ENCODE measurements around the gene MSI2.
"Not testable (repeated sequence)": the region's sequence is repeated elsewhere in the genome, so short reads cannot be mapped to it uniquely, and the experiment has no call there.

Gene MSI2

DNA sequence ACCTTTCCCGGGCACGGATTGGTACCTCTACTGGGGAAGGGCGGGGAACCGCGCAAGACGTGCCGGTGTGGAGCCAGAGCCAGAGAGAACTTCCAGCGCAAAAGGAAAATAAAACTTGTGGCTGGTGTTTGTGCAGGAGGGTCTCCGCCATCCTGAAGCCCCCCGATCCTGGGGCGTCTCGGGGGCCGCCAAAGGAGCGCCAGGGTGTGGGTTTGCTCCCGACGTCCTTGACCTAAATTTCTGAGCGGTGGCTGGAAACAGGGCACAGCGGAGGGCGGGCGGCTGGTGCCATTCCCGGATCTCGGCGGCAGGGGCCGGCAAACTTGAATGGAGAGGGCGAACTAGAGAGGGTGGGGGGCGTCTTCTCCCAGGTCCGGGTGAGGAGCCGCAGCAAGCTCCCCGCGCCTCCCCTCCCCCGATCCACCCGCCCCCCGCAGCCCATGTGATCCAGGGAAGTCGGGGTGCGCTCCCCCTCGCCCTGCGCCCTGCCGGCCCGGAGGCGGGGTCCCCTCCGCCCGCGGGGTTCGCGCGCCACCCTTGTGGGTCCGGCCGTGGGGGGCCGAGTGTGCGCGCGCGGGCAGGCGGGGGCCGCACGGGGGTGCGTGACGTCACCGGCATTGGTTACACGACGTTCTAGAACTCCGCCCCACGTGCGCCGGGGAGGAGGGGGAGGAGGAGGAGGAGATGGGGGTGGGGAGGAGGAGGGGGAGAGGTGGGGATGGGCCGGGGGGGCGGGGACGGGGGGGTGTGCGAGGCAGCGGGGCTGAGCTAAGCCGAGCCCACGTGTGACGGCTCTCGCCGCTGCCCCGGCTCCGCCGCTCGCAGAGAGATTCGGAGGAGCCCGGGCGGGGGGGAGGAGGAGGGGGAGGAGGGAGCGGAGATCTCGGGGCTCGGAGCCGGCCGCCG is at the start of gene MSI2:
MSI2 (plus strand) TSS at position 748 of the 906 bp plus-strand sequence. CDS start 220 bp downstream, outside the sequence.
- peak; percentile 44 for DNase-seq

DNA sequence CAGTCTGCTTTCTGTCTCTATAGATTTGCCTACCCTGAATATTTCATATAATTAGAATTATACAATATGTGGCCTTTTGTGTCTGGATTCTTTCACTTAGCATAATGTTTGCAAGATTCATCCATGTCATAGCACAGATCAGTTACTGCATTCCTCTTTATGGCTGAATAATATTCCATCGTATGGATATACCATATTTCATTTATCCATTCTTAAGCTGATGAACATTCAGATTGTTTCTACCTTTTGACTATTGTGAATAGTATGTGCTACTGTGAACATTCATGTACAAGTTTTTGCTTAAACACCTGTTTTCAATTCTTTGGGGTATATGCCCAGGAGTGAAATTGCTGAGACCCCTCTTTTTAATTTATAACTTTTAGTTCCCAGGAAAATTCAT is 49.4 kb upstream of the MSI2 start:
- DNase-seq = no peak

GRCh38 chr17:57207396-57207795 is 48.9 kb upstream of the MSI2 start:
- no peak for DNase-seq

GRCh38 chr17:57210224-57210553 is 46.1 kb upstream of the MSI2 start:
- DNase-seq = no peak

GRCh38 chr17:57210972-57211411 is 45.3 kb upstream of the MSI2 start:
- no peak for DNase-seq

GRCh38 chr17:57211543-57211942 is 44.8 kb upstream of the MSI2 start:
- DNase-seq = no peak

DNA sequence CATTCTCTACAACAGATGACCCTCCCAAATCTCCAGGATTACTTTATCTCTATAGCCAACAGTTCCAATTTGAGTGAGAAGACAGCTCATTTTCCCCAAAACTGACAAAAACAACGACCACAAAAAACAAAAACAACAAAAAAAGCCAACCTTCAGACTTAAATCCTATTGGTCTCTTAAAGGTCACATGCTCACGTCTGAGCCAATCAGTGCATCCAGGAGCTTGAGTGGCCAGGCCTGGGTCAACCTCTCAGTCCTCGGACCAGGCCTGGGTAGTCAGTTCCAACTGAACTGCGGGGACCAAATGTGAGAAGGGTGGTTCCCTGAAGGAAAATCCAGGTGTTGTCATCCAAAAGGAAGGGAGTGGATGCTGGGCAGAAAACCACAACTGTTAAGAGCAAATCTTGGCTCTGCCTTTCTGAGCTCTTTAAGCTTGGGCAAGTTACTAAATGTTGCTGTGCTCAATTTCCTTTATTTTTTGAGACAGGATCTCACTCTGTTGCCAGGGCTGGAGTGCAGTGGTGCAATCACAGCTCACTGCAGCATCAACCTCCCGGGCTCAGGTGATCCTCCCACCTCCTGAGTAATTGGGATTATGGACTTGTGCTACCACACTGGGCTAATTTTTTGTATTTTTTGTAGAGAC is 43.0 kb upstream of the MSI2 start:
- no peak for DNase-seq

GRCh38 chr17:57215317-57215716 is 41.0 kb upstream of the MSI2 start:
- no peak for DNase-seq

DNA sequence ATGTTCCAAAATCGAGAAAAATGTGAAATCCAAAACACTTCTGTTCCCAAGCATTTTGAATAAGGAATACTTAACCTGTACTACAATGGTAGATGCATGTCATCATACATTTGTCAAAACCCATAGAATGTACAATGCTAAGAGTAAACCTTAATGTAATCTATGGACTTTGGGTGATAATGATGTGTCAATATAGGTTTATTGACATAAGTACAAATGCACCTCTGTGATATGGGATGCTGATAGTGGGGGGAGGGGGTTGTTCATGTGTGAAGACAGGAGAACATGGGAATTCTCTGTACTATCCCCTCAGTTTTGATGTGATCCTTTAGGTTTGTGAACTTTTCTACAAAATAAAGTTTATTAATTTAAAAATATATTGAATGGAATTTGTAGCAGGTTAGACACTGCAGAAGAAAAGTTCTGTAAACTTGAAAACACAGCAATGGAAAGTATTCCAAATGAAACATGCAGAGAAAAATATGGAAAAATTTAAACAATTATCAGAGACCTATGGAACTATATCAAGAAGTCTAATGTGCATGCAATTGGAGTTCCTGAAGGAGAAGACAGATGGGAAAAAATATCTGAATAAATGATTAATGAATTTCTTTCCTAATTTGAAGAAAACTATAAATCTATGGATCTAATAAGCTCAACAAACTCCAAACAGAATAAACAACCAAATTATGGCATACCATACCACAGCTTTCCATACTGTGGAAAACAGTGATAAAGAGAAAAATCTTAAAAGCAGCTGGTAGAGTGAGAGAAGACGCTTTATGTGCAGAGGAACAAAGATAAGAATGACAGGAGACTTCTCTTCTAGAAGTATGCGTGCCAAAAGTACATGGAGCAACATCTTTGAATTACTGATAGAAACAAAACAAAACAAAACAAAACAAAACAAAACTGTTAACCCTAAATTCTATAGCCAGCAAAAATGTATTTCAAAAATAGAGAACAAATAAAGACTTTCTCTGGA is 34.7 kb upstream of the MSI2 start:
- no peak for DNase-seq

GRCh38 chr17:57222422-57222821 is 33.9 kb upstream of the MSI2 start:
- DNase-seq = not testable (repeated sequence)

GRCh38 chr17:57225127-57225526 is 31.2 kb upstream of the MSI2 start:
- no peak for DNase-seq

- DNase-seq = no peak
These were observed 29.5 kb upstream of the MSI2 start for GRCh38 chr17:57226793-57227192.

GRCh38 chr17:57228911-57229310 is 27.4 kb upstream of the MSI2 start:
- DNase-seq = no peak

DNA sequence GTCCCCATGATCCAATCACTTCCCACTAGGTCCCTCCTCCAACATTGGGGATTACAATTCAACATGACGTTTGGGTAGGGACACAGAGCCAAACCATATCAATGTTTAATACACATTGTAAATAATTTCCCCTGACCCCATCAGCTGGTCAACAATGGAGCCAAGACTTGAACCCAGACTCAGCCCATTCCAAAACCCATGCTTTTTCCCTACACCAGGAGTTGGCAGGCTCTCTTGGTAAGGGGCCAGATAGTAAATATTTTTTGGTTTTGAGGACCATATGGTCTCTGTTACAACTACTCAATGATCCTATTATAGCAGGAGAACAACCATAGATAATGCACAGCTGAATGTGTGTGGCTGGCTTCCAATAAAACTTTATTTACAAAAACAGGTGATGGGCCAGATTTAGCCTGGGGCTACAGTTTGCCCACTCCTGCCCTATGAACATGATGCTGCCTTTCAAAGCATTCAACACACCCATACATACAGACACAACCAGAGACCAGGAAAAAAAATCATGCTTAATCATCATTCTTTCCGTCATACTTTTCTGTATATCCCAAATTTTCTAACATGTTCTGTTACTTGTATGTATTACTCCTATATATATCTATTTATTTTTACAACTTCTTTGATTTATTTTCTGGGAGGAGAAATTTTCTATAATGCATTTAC is 22.1 kb upstream of the MSI2 start:
- DNase-seq = no peak

DNA sequence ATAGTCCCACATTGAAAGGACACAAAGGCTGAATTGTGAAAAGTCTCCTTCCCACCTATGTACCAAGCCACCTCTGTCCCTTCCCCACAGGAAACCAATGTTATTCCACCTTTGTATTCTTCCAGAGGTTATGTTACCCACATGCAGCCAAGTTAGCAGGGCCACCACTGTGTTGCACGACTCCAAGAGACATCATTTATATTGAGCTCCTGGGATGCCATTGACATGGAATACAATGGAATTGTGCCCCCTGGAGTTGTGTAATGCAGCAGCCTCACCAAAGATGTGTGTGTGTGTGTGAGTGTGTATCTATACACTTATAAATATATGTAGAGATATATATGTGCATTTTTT is 21.6 kb upstream of the MSI2 start:
- no peak for DNase-seq

GRCh38 chr17:57235124-57235523 is 21.2 kb upstream of the MSI2 start:
- DNase-seq = no peak

DNA sequence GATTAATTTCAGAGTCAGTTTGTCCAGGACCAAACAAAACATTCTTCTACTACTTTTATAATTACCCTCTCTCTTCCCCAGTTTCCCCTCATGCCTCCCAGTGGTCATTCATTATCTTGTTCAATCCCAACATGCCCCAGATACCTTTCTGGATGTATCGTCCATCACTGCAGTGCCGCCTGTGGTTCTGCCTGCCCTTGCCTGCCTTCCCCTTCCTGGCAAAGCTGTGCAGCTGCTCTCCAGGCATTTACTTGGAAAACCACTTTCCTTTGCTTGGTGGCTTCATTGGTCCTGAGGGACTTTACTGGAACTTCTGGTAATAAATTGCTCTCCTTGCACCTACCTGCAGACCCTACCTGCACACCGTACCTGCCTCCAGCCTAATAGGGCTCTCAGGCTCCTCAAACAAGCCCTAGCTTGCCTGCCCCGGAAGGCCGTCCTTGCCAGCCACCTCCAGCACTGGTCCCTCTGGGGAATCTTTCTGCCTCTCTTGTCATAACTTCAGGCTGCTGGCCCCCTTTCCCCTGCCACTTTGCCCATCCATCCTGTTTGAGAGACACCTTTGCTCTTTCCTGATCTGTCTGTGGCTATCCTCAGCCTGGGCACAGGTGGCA is 19.5 kb upstream of the MSI2 start:
- no peak for DNase-seq

DNA sequence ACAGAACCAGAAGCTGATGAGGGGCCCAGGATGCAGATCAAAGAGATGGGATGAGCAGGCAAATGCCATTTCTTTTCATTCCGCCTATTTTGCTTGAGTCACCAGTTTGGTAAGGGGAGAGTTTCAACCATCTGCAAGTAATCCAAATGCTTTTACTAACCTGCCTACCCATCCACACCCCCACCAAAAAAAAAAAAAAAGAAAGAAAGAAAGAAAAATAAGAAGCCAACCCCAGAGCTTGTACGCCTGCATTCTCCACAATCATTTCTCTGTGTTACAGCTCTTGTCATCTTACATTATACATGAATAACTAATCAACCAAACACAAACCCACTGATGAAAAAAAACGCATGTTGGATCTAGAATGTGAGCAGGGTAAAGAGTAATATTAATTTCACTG is 15.7 kb upstream of the MSI2 start:
- DNase-seq = no peak

- no peak for DNase-seq
These were observed 14.2 kb upstream of the MSI2 start for GRCh38 chr17:57242148-57242547.

- peak; percentile 74 for DNase-seq
These were observed 13.1 kb upstream of the MSI2 start for GRCh38 chr17:57243171-57243622.

- no peak for DNase-seq
These were observed 10.5 kb upstream of the MSI2 start for GRCh38 chr17:57245786-57246185.

- no peak for DNase-seq
These were observed 10.1 kb upstream of the MSI2 start for GRCh38 chr17:57246257-57246656.

Data from NCI-H748 treated with DMSO at 0.1 percent for 48 hours (cell line).